ENCODE data around the gene AHSG. TPM values are rescaled to one million over a fixed set of nuclear protein-coding genes. Genes with fewer than 3 reads are reported as not detected.

Gene AHSG
- total RNA-seq, 1 donor from 2014 or later = 0.52 TPM

- Histone ChIP-seq H3K9me3 (ENCODE audit: control insufficient read depth in 3 of 3, low read length in 3 of 3) (no peaks in the 10 kb centered on the region), H3K4me1 (ENCODE audit: control insufficient read depth in 3 of 3, insufficient read depth in 3 of 3, low read length in 3 of 3) (no peaks in the 10 kb centered on the region), H3K27me3 (ENCODE audit: control insufficient read depth in 3 of 3, insufficient read depth in 3 of 3, low read length in 3 of 3) (no peaks in the 10 kb centered on the region)
Measured at GRCh38 chr3:186590580-186591295, 22.1 kb upstream of the AHSG start.

GRCh38 chr3:186592682-186593081, 20.2 kb upstream of the AHSG start:
- Histone ChIP-seq H3K27ac (ENCODE audit: low read depth, low read length) (no peak overlapping the region), H3K9ac (ENCODE audit: low read depth in 1 of 3, low read length in 3 of 3) (no peak overlapping the region), H3K4me1 (ENCODE audit: control insufficient read depth in 3 of 3, insufficient read depth in 3 of 3, low read length in 3 of 3) (no peaks in the 10 kb centered on the region), H3K36me3 (ENCODE audit: control insufficient read depth in 3 of 3, insufficient read depth in 3 of 3, low read length in 3 of 3) (no peaks in the 10 kb centered on the region), H3K9me3 (ENCODE audit: control insufficient read depth in 3 of 3, low read length in 3 of 3) (no peaks in the 10 kb centered on the region), H3K27me3 (ENCODE audit: control insufficient read depth in 3 of 3, insufficient read depth in 3 of 3, low read length in 3 of 3) (no peaks in the 10 kb centered on the region), H3K4me3 (ENCODE audit: low read length in 3 of 3) (no peak overlapping the region)

More at GRCh38 chr3:186590580-186591295, 22.1 kb upstream of the AHSG start:
- H3K36me3 ChIP-seq (ENCODE audit: control insufficient read depth in 3 of 3, insufficient read depth in 3 of 3, low read length in 3 of 3) = peaks cover 0 to 5% (median 2%) of the 10 kb centered on the region in 3 donors
- H3K27ac ChIP-seq (ENCODE audit: low read depth, low read length) = no peak overlapping the region
- H3K4me3 ChIP-seq (ENCODE audit: low read length in 3 of 3) = no peak overlapping the region
- H3K9ac ChIP-seq (ENCODE audit: low read depth in 1 of 3, low read length in 3 of 3) = no peak overlapping the region

DNA sequence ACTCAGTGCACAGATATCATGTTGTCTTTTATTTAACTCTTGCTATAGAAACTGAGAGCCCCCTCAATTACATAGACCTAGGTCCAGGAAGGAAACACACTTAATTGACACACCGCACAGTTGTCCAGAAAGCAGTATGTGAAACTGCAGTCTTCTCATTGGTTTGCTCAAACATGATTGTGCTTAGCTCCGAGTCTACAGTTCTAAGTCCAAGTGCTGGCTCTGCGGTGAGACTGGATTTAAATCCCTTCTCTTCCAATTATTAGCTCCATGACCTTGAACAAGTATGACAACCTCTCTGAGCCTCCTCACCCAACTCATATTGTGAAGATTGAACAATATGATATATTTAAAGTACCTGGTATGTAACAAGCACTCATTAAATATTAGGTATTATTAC, 19.0 kb upstream of the AHSG start:
- H3K4me1 ChIP-seq (ENCODE audit: control insufficient read depth in 3 of 3, insufficient read depth in 3 of 3, low read length in 3 of 3) = no peaks in the 10 kb centered on the region
- H3K27me3 ChIP-seq (ENCODE audit: control insufficient read depth in 3 of 3, insufficient read depth in 3 of 3, low read length in 3 of 3) = no peaks in the 10 kb centered on the region
- H3K27ac ChIP-seq (ENCODE audit: low read depth, low read length) = no peak overlapping the region
- H3K4me3 ChIP-seq (ENCODE audit: low read length in 3 of 3) = no peak overlapping the region
- no peak overlapping the region for H3K9ac ChIP-seq (ENCODE audit: low read depth in 1 of 3, low read length in 3 of 3)
- H3K9me3 ChIP-seq (ENCODE audit: control insufficient read depth in 3 of 3, low read length in 3 of 3) = no peaks in the 10 kb centered on the region
- H3K36me3 ChIP-seq (ENCODE audit: control insufficient read depth in 3 of 3, insufficient read depth in 3 of 3, low read length in 3 of 3) = no peaks in the 10 kb centered on the region

GRCh38 chr3:186594591-186595113, 18.2 kb upstream of the AHSG start:
- Histone ChIP-seq H3K4me1 (ENCODE audit: control insufficient read depth in 3 of 3, insufficient read depth in 3 of 3, low read length in 3 of 3) (no peaks in the 10 kb centered on the region), H3K4me3 (ENCODE audit: low read length in 3 of 3) (no peak overlapping the region), H3K9ac (ENCODE audit: low read depth in 1 of 3, low read length in 3 of 3) (no peak overlapping the region), H3K36me3 (ENCODE audit: control insufficient read depth in 3 of 3, insufficient read depth in 3 of 3, low read length in 3 of 3) (no peaks in the 10 kb centered on the region), H3K9me3 (ENCODE audit: control insufficient read depth in 3 of 3, low read length in 3 of 3) (no peaks in the 10 kb centered on the region), H3K27me3 (ENCODE audit: control insufficient read depth in 3 of 3, insufficient read depth in 3 of 3, low read length in 3 of 3) (no peaks in the 10 kb centered on the region), H3K27ac (ENCODE audit: low read depth, low read length) (no peak overlapping the region)

DNA sequence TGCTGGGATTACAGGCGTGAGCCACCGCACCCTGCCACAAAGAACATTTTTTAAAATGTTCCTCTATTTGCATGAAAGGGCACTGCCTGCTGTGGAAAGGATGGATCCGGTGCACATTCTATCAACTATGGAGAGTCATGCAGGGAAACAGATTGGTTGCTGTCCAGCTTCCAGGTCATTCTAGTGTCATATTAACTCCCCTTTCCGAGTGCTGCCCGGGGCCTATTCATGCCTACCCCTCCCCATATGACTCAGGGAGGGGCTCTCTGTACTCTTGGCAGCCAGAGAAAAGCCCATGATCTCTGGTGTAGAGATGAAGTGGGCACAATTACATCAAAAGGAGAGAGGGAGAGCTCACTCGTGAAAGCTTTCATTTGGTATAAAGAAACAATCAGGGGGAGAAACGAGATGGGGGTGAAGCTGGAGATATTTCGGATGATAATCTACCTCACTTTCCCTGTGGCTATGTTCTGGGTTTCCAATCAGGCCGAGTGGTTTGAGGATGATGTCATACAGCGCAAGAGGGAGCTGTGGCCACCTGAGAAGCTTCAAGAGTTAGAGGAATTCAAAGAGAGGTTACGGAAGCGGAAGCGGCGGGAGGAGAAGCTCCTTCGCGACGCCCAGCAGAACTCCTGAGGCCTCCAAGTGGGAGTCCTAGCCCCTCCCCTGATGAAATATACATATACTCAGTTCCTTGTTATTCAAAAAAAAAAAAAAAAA, 16.1 kb upstream of the AHSG start:
- no peak overlapping the region for H3K4me3 ChIP-seq (ENCODE audit: low read length in 3 of 3)

DNA sequence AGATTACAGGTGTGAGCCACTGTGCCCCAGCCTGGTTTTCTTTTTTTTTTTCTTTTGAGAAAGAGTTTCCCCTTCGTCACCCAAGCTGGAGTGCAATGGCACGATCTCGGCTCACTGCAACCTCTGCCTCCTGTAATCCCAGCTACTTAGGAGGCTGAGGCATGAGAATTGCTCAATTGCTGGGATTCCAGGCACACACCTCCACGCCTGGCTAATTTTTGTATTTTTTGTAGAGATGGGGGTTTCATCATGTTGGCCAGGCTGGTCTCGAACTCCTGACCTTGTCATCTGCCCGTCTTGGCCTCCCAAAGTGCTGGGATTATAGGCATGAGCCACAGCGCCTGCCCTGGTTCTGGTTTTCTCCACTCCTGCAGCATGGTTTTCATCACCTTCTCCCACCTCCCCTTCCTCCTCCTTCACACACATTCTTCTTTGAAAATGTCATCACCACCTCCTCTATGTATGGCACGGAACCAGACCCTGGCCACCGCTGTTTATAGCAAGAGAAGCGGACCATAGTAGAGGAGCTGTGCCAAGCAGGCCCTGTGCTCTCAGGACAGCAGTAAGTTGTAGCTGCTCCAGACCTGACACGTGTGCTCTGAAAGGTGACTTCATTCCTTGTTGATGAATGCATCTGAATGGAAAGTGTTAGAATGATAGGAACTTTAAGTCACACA, 14.6 kb upstream of the AHSG start:
- Histone ChIP-seq H3K9ac (ENCODE audit: low read depth in 1 of 3, low read length in 3 of 3) (no peak overlapping the region), H3K27me3 (ENCODE audit: control insufficient read depth in 3 of 3, insufficient read depth in 3 of 3, low read length in 3 of 3) (peaks cover 0 to 4% (median 0%) of the 10 kb centered on the region in 3 donors), H3K9me3 (ENCODE audit: control insufficient read depth in 3 of 3, low read length in 3 of 3) (no peaks in the 10 kb centered on the region), H3K4me1 (ENCODE audit: control insufficient read depth in 3 of 3, insufficient read depth in 3 of 3, low read length in 3 of 3) (no peaks in the 10 kb centered on the region), H3K36me3 (ENCODE audit: control insufficient read depth in 3 of 3, insufficient read depth in 3 of 3, low read length in 3 of 3) (no peaks in the 10 kb centered on the region), H3K27ac (ENCODE audit: low read depth, low read length) (no peak overlapping the region), H3K4me3 (ENCODE audit: low read length in 3 of 3) (no peak overlapping the region)

More for the DNA sequence above, 16.1 kb upstream of the AHSG start:
- Histone ChIP-seq H3K9me3 (ENCODE audit: control insufficient read depth in 3 of 3, low read length in 3 of 3) (no peaks in the 10 kb centered on the region), H3K9ac (ENCODE audit: low read depth in 1 of 3, low read length in 3 of 3) (no peak overlapping the region), H3K27me3 (ENCODE audit: control insufficient read depth in 3 of 3, insufficient read depth in 3 of 3, low read length in 3 of 3) (no peaks in the 10 kb centered on the region), H3K4me1 (ENCODE audit: control insufficient read depth in 3 of 3, insufficient read depth in 3 of 3, low read length in 3 of 3) (no peaks in the 10 kb centered on the region), H3K36me3 (ENCODE audit: control insufficient read depth in 3 of 3, insufficient read depth in 3 of 3, low read length in 3 of 3) (no peaks in the 10 kb centered on the region), H3K27ac (ENCODE audit: low read depth, low read length) (no peak overlapping the region)

GRCh38 chr3:186598794-186599141, 14.1 kb upstream of the AHSG start:
- peaks cover 0 to 4% (median 0%) of the 10 kb centered on the region in 3 donors for H3K27me3 ChIP-seq (ENCODE audit: control insufficient read depth in 3 of 3, insufficient read depth in 3 of 3, low read length in 3 of 3)

GRCh38 chr3:186599142-186599784, 13.6 kb upstream of the AHSG start:
- no peaks in the 10 kb centered on the region for H3K4me1 ChIP-seq (ENCODE audit: control insufficient read depth in 3 of 3, insufficient read depth in 3 of 3, low read length in 3 of 3)
- no peaks in the 10 kb centered on the region for H3K9me3 ChIP-seq (ENCODE audit: control insufficient read depth in 3 of 3, low read length in 3 of 3)
- H3K27ac ChIP-seq (ENCODE audit: low read depth, low read length) = no peak overlapping the region
- H3K36me3 ChIP-seq (ENCODE audit: control insufficient read depth in 3 of 3, insufficient read depth in 3 of 3, low read length in 3 of 3) = no peaks in the 10 kb centered on the region
- H3K4me3 ChIP-seq (ENCODE audit: low read length in 3 of 3) = no peak overlapping the region
- H3K9ac ChIP-seq (ENCODE audit: low read depth in 1 of 3, low read length in 3 of 3) = no peak overlapping the region
- peaks cover 0 to 7% (median 0%) of the 10 kb centered on the region in 3 donors for H3K27me3 ChIP-seq (ENCODE audit: control insufficient read depth in 3 of 3, insufficient read depth in 3 of 3, low read length in 3 of 3)

More at GRCh38 chr3:186598794-186599141, 14.1 kb upstream of the AHSG start:
- no peak overlapping the region for H3K9ac ChIP-seq (ENCODE audit: low read depth in 1 of 3, low read length in 3 of 3)
- H3K4me1 ChIP-seq (ENCODE audit: control insufficient read depth in 3 of 3, insufficient read depth in 3 of 3, low read length in 3 of 3) = no peaks in the 10 kb centered on the region
- H3K27ac ChIP-seq (ENCODE audit: low read depth, low read length) = no peak overlapping the region
- no peaks in the 10 kb centered on the region for H3K36me3 ChIP-seq (ENCODE audit: control insufficient read depth in 3 of 3, insufficient read depth in 3 of 3, low read length in 3 of 3)
- no peaks in the 10 kb centered on the region for H3K9me3 ChIP-seq (ENCODE audit: control insufficient read depth in 3 of 3, low read length in 3 of 3)
- no peak overlapping the region for H3K4me3 ChIP-seq (ENCODE audit: low read length in 3 of 3)

DNA sequence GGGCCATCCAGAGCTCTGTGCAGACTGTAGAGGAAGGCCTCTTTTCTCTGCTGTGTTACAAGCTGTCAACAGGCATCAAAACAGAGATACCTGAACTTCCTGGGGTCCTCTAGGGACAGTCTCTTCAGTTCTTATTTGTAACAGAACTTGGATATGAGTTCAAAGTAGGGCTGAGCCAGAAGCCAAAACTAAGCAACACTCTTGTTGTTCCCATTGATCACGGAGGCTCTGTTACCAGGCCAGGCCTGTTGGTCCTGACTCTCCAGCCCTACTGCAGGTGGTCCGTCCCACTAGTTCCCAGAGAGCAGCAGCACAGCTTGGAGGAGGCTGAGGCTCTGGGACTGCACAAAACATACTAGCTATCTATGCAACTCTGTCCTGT, 13.1 kb upstream of the AHSG start:
- no peaks in the 10 kb centered on the region for H3K9me3 ChIP-seq (ENCODE audit: control insufficient read depth in 3 of 3, low read length in 3 of 3)
- H3K36me3 ChIP-seq (ENCODE audit: control insufficient read depth in 3 of 3, insufficient read depth in 3 of 3, low read length in 3 of 3) = no peaks in the 10 kb centered on the region
- H3K27me3 ChIP-seq (ENCODE audit: control insufficient read depth in 3 of 3, insufficient read depth in 3 of 3, low read length in 3 of 3) = peaks cover 0 to 9% (median 0%) of the 10 kb centered on the region in 3 donors
- H3K9ac ChIP-seq (ENCODE audit: low read depth in 1 of 3, low read length in 3 of 3) = no peak overlapping the region
- no peak overlapping the region for H3K4me3 ChIP-seq (ENCODE audit: low read length in 3 of 3)
- no peaks in the 10 kb centered on the region for H3K4me1 ChIP-seq (ENCODE audit: control insufficient read depth in 3 of 3, insufficient read depth in 3 of 3, low read length in 3 of 3)
- no peak overlapping the region for H3K27ac ChIP-seq (ENCODE audit: low read depth, low read length)
